Naive thymus-derived CD4-positive, alpha-beta T cell (primary cell): ENCODE measurements around the gene RBM39. TPM values are rescaled to one million over a fixed set of nuclear protein-coding genes. Genes with fewer than 3 reads are reported as not detected.
A peak's percentile ranks its signal among the peaks of the same experiment; 100 is the strongest.

ENCODE experiments used
- ATAC-seq: fragments of 150-1000 bp; cut with Tn5 transposase; 2 replicates; pipeline ENCODE4 v1.10.0; 2021; ENCODE audit warnings: mild to moderate bottlenecking, moderate library complexity
- CTCF ChIA-PET: fragments of 350-600 bp; sonication (Branson Sonifier 250); formaldehyde crosslinking; loops from one replicate; lab custom pipeline; 2021; ENCODE audit warnings: antibody characterized with exemption; lab: Charles Lee
- POLR2A ChIA-PET: fragments of 350-600 bp; sonication (Branson Sonifier 250); formaldehyde crosslinking; loops from one replicate; lab custom pipeline; 2021; ENCODE audit warnings: antibody characterized with exemption, inconsistent platforms; lab: Charles Lee
- DNase-seq, 9 donors: peaks; one replicate each; pipeline versions ENCODE4 v3.0.0 to v3.0.0-alpha.2; 2020 to 2022; ENCODE audit warnings: mixed read lengths in 1 of 9
- H3K27ac ChIP-seq: one replicate; pipeline ENCODE4 v1.7.0; 2013; ENCODE audit warnings: mild to moderate bottlenecking, low read depth, low read length, moderate library complexity
- H3K27me3 ChIP-seq, 2 donors: one replicate each; pipeline ENCODE4 v1.7.0; 2013; ENCODE audit warnings: low read length in 2 of 2, mild to moderate bottlenecking in 2 of 2, moderate library complexity in 2 of 2; ENCODE audit not compliant: control insufficient read depth in 2 of 2, insufficient read depth in 2 of 2
- H3K36me3 ChIP-seq, 3 experiments: 1 replicate in 2 of 3; 2 replicates in 1 of 3; pipeline ENCODE4 v1.7.0; 2013; ENCODE audit warnings: low read length in 3 of 3, mild to moderate bottlenecking in 3 of 3, moderate library complexity in 1 of 3; ENCODE audit not compliant: insufficient read depth in 3 of 3, control insufficient read depth in 2 of 3
- H3K4me1 ChIP-seq, 2 donors: one replicate each; pipeline ENCODE4 v1.7.0; 2013; ENCODE audit warnings: low read length in 2 of 2, mild to moderate bottlenecking in 2 of 2, moderate library complexity in 1 of 2; ENCODE audit not compliant: control insufficient read depth in 2 of 2, insufficient read depth in 2 of 2
- H3K4me3 ChIP-seq: 2 replicates; pipeline ENCODE4 v1.7.0; 2013; ENCODE audit warnings: mild to moderate bottlenecking, low read length
- H3K9me3 ChIP-seq, 3 experiments: 1 replicate in 2 of 3; 2 replicates in 1 of 3; pipeline ENCODE4 v1.7.0; 2013; ENCODE audit warnings: low read length in 3 of 3; ENCODE audit not compliant: control insufficient read depth in 2 of 3
- H3K27ac Mint-ChIP-seq, 9 donors: one replicate each; pipeline ENCODE4 v1.8.0; 2020 to 2022; ENCODE audit warnings: mixed read lengths in 9 of 9, mild to moderate bottlenecking in 8 of 9, moderate library complexity in 5 of 9, inconsistent platforms in 2 of 9
- H3K27me3 Mint-ChIP-seq, 5 donors: one replicate each; pipeline ENCODE4 v1.8.0; 2021 to 2022; ENCODE audit warnings: mixed read lengths in 5 of 5, mild to moderate bottlenecking in 1 of 5
- H3K36me3 Mint-ChIP-seq, 5 donors: one replicate each; pipeline ENCODE4 v1.8.0; 2020 to 2022; ENCODE audit warnings: mixed read lengths in 5 of 5, mild to moderate bottlenecking in 3 of 5, inconsistent platforms in 1 of 5
- H3K4me1 Mint-ChIP-seq, 7 donors: one replicate each; pipeline ENCODE4 v1.8.0; 2020 to 2022; ENCODE audit warnings: mixed read lengths in 7 of 7, mild to moderate bottlenecking in 3 of 7, inconsistent platforms in 1 of 7
- H3K4me3 Mint-ChIP-seq, 10 donors: one replicate each; pipeline ENCODE4 v1.8.0; 2020 to 2022; ENCODE audit warnings: mild to moderate bottlenecking in 10 of 10, mixed read lengths in 10 of 10, moderate library complexity in 6 of 10, inconsistent platforms in 2 of 10
- H3K9me3 Mint-ChIP-seq, 11 donors: one replicate each; pipeline ENCODE4 v1.8.0; 2020 to 2022; ENCODE audit warnings: mixed read lengths in 11 of 11, mild to moderate bottlenecking in 4 of 11, inconsistent platforms in 1 of 11, moderate library complexity in 1 of 11
- intact Hi-C, 2 donors: fragments of 100-400 bp; cut with micrococcal nuclease; formaldehyde crosslinking; loops; one replicate each; pipeline ENCODE4 v1.15.1; 2023
- polyA plus RNA-seq, 2 donors: library from polyadenylated mRNA; unstranded; fragments of 300-500 nt; fragmentation: Illumina TruSeq; gene quantifications; one replicate each; pipeline ENCODE4 v1.2.3, GENCODE V29; 2021
- total RNA-seq, 6 experiments: library from RNA in 5 of 6; stranded (reverse) in 5 of 6; gene quantifications; 1 replicate in 5 of 6; 2 replicates in 1 of 6; pipeline ENCODE4 v1.2.3 and lab custom pipeline; 2021 to 2026

The RBM39 gene
- total and polyA plus RNA-seq, 7 experiments from 2014 or later = 100 to 1,041 (median 690) TPM

DNA sequence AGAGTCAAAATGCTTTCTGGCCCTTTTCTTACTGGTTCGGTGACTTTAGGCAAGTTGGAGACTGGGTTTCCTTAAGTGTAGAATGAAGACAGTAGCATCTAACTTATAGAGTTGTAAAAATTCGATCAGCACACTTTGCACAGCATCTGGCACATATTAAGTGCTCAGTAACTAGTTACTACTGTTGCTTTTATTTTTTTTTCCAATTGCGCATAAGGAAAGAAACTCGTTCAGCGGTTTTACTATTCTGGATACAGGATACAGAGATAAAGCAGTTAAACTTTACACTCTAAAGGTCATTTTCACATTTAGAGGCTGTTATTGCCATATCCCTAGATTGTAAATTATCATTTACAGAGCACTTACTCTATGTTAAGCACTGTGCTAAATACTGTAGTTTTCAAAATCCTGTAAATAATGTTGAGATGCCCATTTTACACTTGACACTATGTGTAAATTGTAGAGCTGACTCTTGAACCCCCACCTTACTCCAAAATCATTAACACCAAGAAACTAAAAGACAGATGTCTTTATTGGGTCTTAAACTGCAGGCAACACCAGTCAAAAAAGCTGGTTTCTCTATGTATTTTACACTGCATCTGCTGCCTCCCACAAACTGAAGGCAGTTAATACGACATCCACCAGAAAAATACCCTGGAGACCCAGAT, 42.0 kb downstream of the RBM39 start:
- ChIA-PET POLR2A (interaction anchor here (0.6 to 8.5 kb wide), 21 partner anchors 11 to 461 kb away, joined by 3 to 85 read pairs (median 4); partner anchors contain the start of genes CEP250, PHF20, RBM39 and SCAND1), CTCF (interaction anchor here (1.2 to 1.5 kb wide), 2 partner anchors 99 to 185 kb away, joined by 3 read pairs; no protein-coding TSS in a partner anchor)
- no peak for ATAC-seq
- Mint-ChIP-seq H3K4me1 (peaks cover 15 to 67% (median 56%) of the 10 kb centered on the region in 7 donors), H3K4me3 (peak overlapping the region; percentile 90 to 99 (median 98)), H3K9me3 (peaks cover 0 to 18% (median 0%) of the 10 kb centered on the region in 11 donors), H3K36me3 (peaks cover 13 to 27% (median 23%) of the 10 kb centered on the region in 5 donors), H3K27ac (peak overlapping the region; percentile 94 to 99 (median 97)), H3K27me3 (no peaks in the 10 kb centered on the region)
- no peaks in the 10 kb centered on the region for H3K9me3 ChIP-seq
- H3K4me3 ChIP-seq = peak overlapping the region; percentile 89
- H3K4me1 ChIP-seq = peaks cover 13 to 16% of the 10 kb centered on the region in 2 donors
- DNase-seq = no peak
- H3K27me3 ChIP-seq = no peaks in the 10 kb centered on the region
- H3K36me3 ChIP-seq = peaks cover 9 to 43% (median 22%) of the 10 kb centered on the region in 3 experiments
- H3K27ac ChIP-seq = peak overlapping the region; percentile 87
- intact Hi-C loops = loop anchor here (1.0 to 2.0 kb wide), 9 partner anchors 35 to 245 kb away; partner anchors contain the start of genes CPNE1 (in 2 of the 2), PHF20 (in 2 of the 2), RBM12 (in 2 of the 2) and RBM39 (in 2 of the 2)

GRCh38 chr20:35699127-35699956, 42.7 kb downstream of the RBM39 start, which contains the start of the genes NFS1 and ROMO1:
Gene NFS1, minus strand, starts transcription at chr20:35699352. Its CDS starts 64 bp downstream, at chr20:35699288.
Gene ROMO1, plus strand, starts transcription at chr20:35699405. Its CDS starts 228 bp downstream, at chr20:35699633.
- DNase-seq (peak; percentile 71 to 87 (median 82)), ATAC-seq (peak; percentile 92)
- Histone ChIP-seq H3K4me1 (peaks cover 13 to 16% of the 10 kb centered on the region in 2 donors), H3K27me3 (no peaks in the 10 kb centered on the region), H3K36me3 (peaks cover 9 to 39% (median 15%) of the 10 kb centered on the region in 3 experiments), H3K9me3 (no peaks in the 10 kb centered on the region), H3K27ac (peak within 1 kb of the TSS; percentile 87), H3K4me3 (peak within 1 kb of the TSS; percentile 89)
- Mint-ChIP-seq H3K4me1 (peaks cover 15 to 66% (median 52%) of the 10 kb centered on the region in 7 donors), H3K27ac (peak within 1 kb of the TSS; percentile 95 to 99 (median 97)), H3K4me3 (peak within 1 kb of the TSS; percentile 90 to 99 (median 98)), H3K9me3 (peaks cover 0 to 18% (median 0%) of the 10 kb centered on the region in 11 donors), H3K27me3 (no peaks in the 10 kb centered on the region), H3K36me3 (peaks cover 13 to 24% (median 17%) of the 10 kb centered on the region in 5 donors)
- ChIA-PET CTCF (interaction anchor here (0.6 to 1.5 kb wide), 3 partner anchors 98 to 186 kb away, joined by 3 read pairs; no protein-coding TSS in a partner anchor), POLR2A (interaction anchor here (0.6 to 8.5 kb wide), 21 partner anchors 12 to 462 kb away, joined by 3 to 85 read pairs (median 4); partner anchors contain the start of genes CEP250, PHF20, RBM39 and SCAND1)
- intact Hi-C loops = loop anchor here (1.0 to 2.0 kb wide), 9 partner anchors 35 to 244 kb away; partner anchors contain the start of genes CPNE1 (in 2 of the 2), PHF20 (in 2 of the 2), RBM12 (in 2 of the 2) and RBM39 (in 2 of the 2)

- peak overlapping the region; percentile 87 for H3K27ac ChIP-seq
- CTCF ChIA-PET = interaction anchor here (1.5 kb wide), 1 partner anchor 187 kb away, joined by 3 read pairs; no protein-coding TSS in a partner anchor
- DNase-seq = no peak
- Mint-ChIP-seq H3K4me1 (peaks cover 15 to 59% (median 48%) of the 10 kb centered on the region in 7 donors), H3K4me3 (peak overlapping the region; percentile 90 to 99 (median 98)), H3K36me3 (peaks cover 6 to 20% (median 12%) of the 10 kb centered on the region in 5 donors), H3K27ac (peak overlapping the region; percentile 92 to 99 (median 95)), H3K27me3 (no peaks in the 10 kb centered on the region), H3K9me3 (peaks cover 0 to 18% (median 0%) of the 10 kb centered on the region in 11 donors)
- POLR2A ChIA-PET = interaction anchor here (0.6 to 8.5 kb wide), 12 partner anchors 16 to 256 kb away, joined by 3 to 85 read pairs (median 4); partner anchors contain the start of genes CEP250, PHF20, RBM39 and SCAND1
- intact Hi-C loops = loop anchor here (1.0 to 2.0 kb wide), 10 partner anchors 34 to 243 kb away; partner anchors contain the start of genes CPNE1 (in 2 of the 2), PHF20 (in 2 of the 2), RBM12 (in 2 of the 2) and RBM39 (in 2 of the 2)
- peak; percentile 26 for ATAC-seq
- H3K4me3 ChIP-seq = peak overlapping the region; percentile 89
- peaks cover 6 to 39% (median 9%) of the 10 kb centered on the region in 3 experiments for H3K36me3 ChIP-seq
- peaks cover 13 to 16% of the 10 kb centered on the region in 2 donors for H3K4me1 ChIP-seq
- H3K27me3 ChIP-seq = no peaks in the 10 kb centered on the region
- H3K9me3 ChIP-seq = no peaks in the 10 kb centered on the region
These were observed 43.5 kb downstream of the RBM39 start for GRCh38 chr20:35698298-35699126.

DNA sequence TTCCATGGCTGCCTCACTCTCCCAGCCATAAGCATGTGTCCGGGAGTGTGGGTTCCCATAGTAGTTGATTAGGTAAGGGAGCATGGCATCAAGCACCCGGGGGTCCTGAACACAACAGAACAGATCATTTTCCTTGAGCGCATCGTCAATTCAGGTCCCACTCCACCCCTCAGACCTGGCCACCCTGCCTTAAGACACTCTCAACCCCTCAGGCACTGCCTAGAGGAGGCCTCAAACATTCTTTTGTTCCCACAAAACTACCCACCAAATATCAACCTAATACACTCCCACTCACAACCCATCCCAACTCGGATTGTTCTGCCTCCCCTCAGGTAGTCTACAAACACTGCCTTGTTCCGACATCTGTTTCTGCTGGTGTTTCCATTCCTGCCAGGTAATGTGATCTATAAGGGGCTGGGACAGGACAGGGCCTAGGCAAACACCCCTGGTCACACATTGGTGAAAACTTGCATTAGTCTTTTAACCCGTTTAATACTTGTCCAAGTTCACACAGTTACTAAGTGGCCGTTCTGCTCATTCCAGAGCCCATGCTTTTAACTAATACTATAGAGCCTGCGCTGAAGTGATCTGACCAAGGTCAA, 44.3 kb downstream of the RBM39 start:
- no peaks in the 10 kb centered on the region for H3K27me3 ChIP-seq
- Mint-ChIP-seq H3K36me3 (peaks cover 5 to 20% (median 11%) of the 10 kb centered on the region in 5 donors), H3K4me1 (peaks cover 16 to 54% (median 44%) of the 10 kb centered on the region in 7 donors), H3K27ac (peak overlapping the region; percentile 61 to 97 (median 94)), H3K9me3 (peaks cover 0 to 16% (median 0%) of the 10 kb centered on the region in 11 donors), H3K27me3 (no peaks in the 10 kb centered on the region), H3K4me3 (peak overlapping the region; percentile 90 to 99 (median 98))
- ChIA-PET CTCF (no interaction called here), POLR2A (interaction anchor here (0.6 kb wide), 2 partner anchors 8 to 44 kb away, joined by 3 to 4 read pairs; partner anchors contain the start of gene RBM39)
- intact Hi-C loops = loop anchor here (1.0 to 2.0 kb wide), 3 partner anchors 33 to 234 kb away; partner anchors contain the start of genes PHF20 (in 2 of the 2), CPNE1 (in 1 of the 2) and RBM12 (in 1 of the 2)
- peaks cover 4 to 45% (median 9%) of the 10 kb centered on the region in 3 experiments for H3K36me3 ChIP-seq
- H3K4me3 ChIP-seq = peak overlapping the region; percentile 89
- ATAC-seq (no peak), DNase-seq (no peak)
- peaks cover 13 to 16% of the 10 kb centered on the region in 2 donors for H3K4me1 ChIP-seq
- peak overlapping the region; percentile 87 for H3K27ac ChIP-seq
- H3K9me3 ChIP-seq = no peaks in the 10 kb centered on the region

- Histone ChIP-seq H3K36me3 (peaks cover 0 to 44% (median 9%) of the 10 kb centered on the region in 3 experiments), H3K9me3 (no peaks in the 10 kb centered on the region), H3K27me3 (no peaks in the 10 kb centered on the region), H3K27ac (no peak overlapping the region), H3K4me3 (no peak overlapping the region), H3K4me1 (peaks cover 13 to 16% of the 10 kb centered on the region in 2 donors)
- Mint-ChIP-seq H3K9me3 (peaks cover 0 to 16% (median 0%) of the 10 kb centered on the region in 11 donors), H3K4me1 (peaks cover 16 to 45% (median 38%) of the 10 kb centered on the region in 7 donors), H3K36me3 (peaks cover 5 to 17% (median 11%) of the 10 kb centered on the region in 5 donors), H3K27me3 (no peaks in the 10 kb centered on the region), H3K27ac (peak overlapping the region in 2 of 9 donors; percentile 51 to 65), H3K4me3 (peak overlapping the region in 3 of 10 donors; percentile 9 to 40 (median 25))
- ChIA-PET POLR2A (interaction anchor here (0.6 to 1.6 kb wide), 2 partner anchors 16 to 31 kb away, joined by 4 to 5 read pairs; partner anchors contain the start of genes CPNE1 and RBM12), CTCF (no interaction called here)
- no peak for DNase-seq
- intact Hi-C loops = no loop called here
- no peak for ATAC-seq
These were observed 46.1 kb downstream of the RBM39 start for GRCh38 chr20:35695978-35696377.
